Esophagus squamous epithelium (tissue), 5 donors: Measurements from ENCODE around the gene THSD7B. TPM values are rescaled to one million over a fixed set of nuclear protein-coding genes. Genes with fewer than 3 reads are reported as not detected.

Experiments
- DNase-seq: peaks from one replicate; lab custom pipeline; 2025; lab: John Stamatoyannopoulos, UW
- H3K27ac ChIP-seq, 4 donors: fragments of 200-600 bp; sonication (generic); one replicate each; pipeline ENCODE4 v1.5.1; 2016 to 2019; ENCODE audit warnings: mild to moderate bottlenecking in 1 of 4
- H3K27me3 ChIP-seq, 4 donors: fragments of 200-600 bp; sonication (generic); 1 replicate in 3 of 4; 2 replicates in 1 of 4; pipeline versions ENCODE4 v1.5.1 to v1.6.0; 2017 to 2021; ENCODE audit warnings: antibody characterized with exemption in 1 of 4
- H3K36me3 ChIP-seq, 3 donors: fragments of 200-600 bp; sonication (generic); one replicate each; pipeline ENCODE4 v1.5.1; 2016 to 2019
- H3K4me1 ChIP-seq, 3 donors: fragments of 200-600 bp; sonication (generic); one replicate each; pipeline ENCODE4 v1.5.1; 2017 to 2019
- H3K4me3 ChIP-seq, 4 donors: fragments of 200-600 bp; sonication (generic); 1 replicate in 3 of 4; 2 replicates in 1 of 4; pipeline ENCODE4 v1.5.1; 2016 to 2019; ENCODE audit warnings: mild to moderate bottlenecking in 2 of 4, moderate library complexity in 1 of 4
- H3K9me3 ChIP-seq, 3 donors: fragments of 200-600 bp; sonication (generic); one replicate each; pipeline ENCODE4 v1.5.1; 2016 to 2019
- POLR2A ChIP-seq, 4 donors: fragments of 450-650 bp; IDR thresholded peaks; one replicate each; pipeline ENCODE4 v1.6.1; 2017; ENCODE audit warnings: antibody characterized with exemption in 4 of 4, mild to moderate bottlenecking in 4 of 4, moderate library complexity in 3 of 4
- WGBS, 2 donors: methylation state at CpG; one replicate each; pipeline ENCODE4 v1.1.5; 2018; 5-methylcytosine and 5-hydroxymethylcytosine counted together
- intact Hi-C: fragments of 100-400 bp; cut with DNase I; formaldehyde crosslinking; loops from one replicate; pipeline ENCODE4 v1.15.0; 2022
- total RNA-seq, 4 donors: library from RNA; depleted of rRNA; stranded (reverse); fragments of >200 nt; gene quantifications; one replicate each; pipeline ENCODE4 v1.1.0, GENCODE V29; 2016
- TF ChIP-seq, protein P1 (sequence below), 6 experiments: fragments of 450-650 bp in 4 of 6; fragments of 200-600 bp in 2 of 6; sonication (generic) in 2 of 6; IDR thresholded peaks; one replicate each; pipeline ENCODE4 v1.5.1; 2016 to 2019; ENCODE audit warnings: antibody characterized with exemption in 6 of 6, mild to moderate bottlenecking in 4 of 6, moderate library complexity in 4 of 6
- donor health status: DM: yes; HTN: yes; CAD: no.

The THSD7B gene
- total RNA-seq, 4 donors from 2014 or later: 0.31 to 0.97 (median 0.72) TPM

- no peaks in the 10 kb centered on the region for H3K9me3 ChIP-seq
- no peak overlapping the region for H3K27ac ChIP-seq
- no peaks in the 10 kb centered on the region for H3K4me1 ChIP-seq
- intact Hi-C loops: no loop called here
- TF ChIP-seq POLR2A (IDR thresholded peaks at IDR 0.05): no peak
- TF ChIP-seq, protein P1, sequence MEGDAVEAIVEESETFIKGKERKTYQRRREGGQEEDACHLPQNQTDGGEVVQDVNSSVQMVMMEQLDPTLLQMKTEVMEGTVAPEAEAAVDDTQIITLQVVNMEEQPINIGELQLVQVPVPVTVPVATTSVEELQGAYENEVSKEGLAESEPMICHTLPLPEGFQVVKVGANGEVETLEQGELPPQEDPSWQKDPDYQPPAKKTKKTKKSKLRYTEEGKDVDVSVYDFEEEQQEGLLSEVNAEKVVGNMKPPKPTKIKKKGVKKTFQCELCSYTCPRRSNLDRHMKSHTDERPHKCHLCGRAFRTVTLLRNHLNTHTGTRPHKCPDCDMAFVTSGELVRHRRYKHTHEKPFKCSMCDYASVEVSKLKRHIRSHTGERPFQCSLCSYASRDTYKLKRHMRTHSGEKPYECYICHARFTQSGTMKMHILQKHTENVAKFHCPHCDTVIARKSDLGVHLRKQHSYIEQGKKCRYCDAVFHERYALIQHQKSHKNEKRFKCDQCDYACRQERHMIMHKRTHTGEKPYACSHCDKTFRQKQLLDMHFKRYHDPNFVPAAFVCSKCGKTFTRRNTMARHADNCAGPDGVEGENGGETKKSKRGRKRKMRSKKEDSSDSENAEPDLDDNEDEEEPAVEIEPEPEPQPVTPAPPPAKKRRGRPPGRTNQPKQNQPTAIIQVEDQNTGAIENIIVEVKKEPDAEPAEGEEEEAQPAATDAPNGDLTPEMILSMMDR (IDR thresholded peaks at IDR 0.05): no peak
- H3K36me3 ChIP-seq: no peaks in the 10 kb centered on the region
- no peak for DNase-seq
- 78 to 81% methylated on average over 3 of the region's 3 CpGs for WGBS, 2 donors
- H3K4me3 ChIP-seq: no peak overlapping the region
- H3K27me3 ChIP-seq: no peaks in the 10 kb centered on the region
These were observed 420.2 kb downstream of the THSD7B start for GRCh38 chr2:137185378-137186078.

- H3K9me3 ChIP-seq: no peaks in the 10 kb centered on the region
- no peaks in the 10 kb centered on the region for H3K36me3 ChIP-seq
- no peak for TF ChIP-seq POLR2A (IDR thresholded peaks at IDR 0.05)
- TF ChIP-seq, protein P1 (IDR thresholded peaks at IDR 0.05): no peak
- intact Hi-C loops: no loop called here
- no peak overlapping the region for H3K4me3 ChIP-seq
- no peak for DNase-seq
- no peaks in the 10 kb centered on the region for H3K4me1 ChIP-seq
- 77 to 85% methylated on average over 1 to 2 of the region's 2 CpGs for WGBS, 2 donors
- no peaks in the 10 kb centered on the region for H3K27me3 ChIP-seq
- H3K27ac ChIP-seq: no peak overlapping the region
These were observed 421.9 kb downstream of the THSD7B start for GRCh38 chr2:137187216-137187615.

- intact Hi-C loops: no loop called here
- DNase-seq: no peak
- Histone ChIP-seq H3K4me3 (no peak overlapping the region), H3K9me3 (no peaks in the 10 kb centered on the region), H3K27me3 (no peaks in the 10 kb centered on the region), H3K27ac (no peak overlapping the region), H3K4me1 (no peaks in the 10 kb centered on the region), H3K36me3 (no peaks in the 10 kb centered on the region)
- 55 to 61% methylated on average over 10 to 11 of the region's 13 CpGs for WGBS, 2 donors
- no peak for TF ChIP-seq POLR2A (IDR thresholded peaks at IDR 0.05)
- TF ChIP-seq, protein P1 (IDR thresholded peaks at IDR 0.05): no peak
These were observed 425.3 kb downstream of the THSD7B start for GRCh38 chr2:137190411-137191195.

GRCh38 chr2:137192366-137193310 is 427.3 kb downstream of the THSD7B start:
- H3K9me3 ChIP-seq: no peaks in the 10 kb centered on the region
- H3K36me3 ChIP-seq: no peaks in the 10 kb centered on the region
- WGBS, 2 donors: 72 to 79% methylated on average over 6 of the region's 6 CpGs
- no peaks in the 10 kb centered on the region for H3K27me3 ChIP-seq
- DNase-seq: no peak
- no peak overlapping the region for H3K4me3 ChIP-seq
- intact Hi-C loops: no loop called here
- TF ChIP-seq, protein P1 (IDR thresholded peaks at IDR 0.05): no peak
- no peak for TF ChIP-seq POLR2A (IDR thresholded peaks at IDR 0.05)
- H3K27ac ChIP-seq: no peak overlapping the region
- no peaks in the 10 kb centered on the region for H3K4me1 ChIP-seq
